MM.1S (cell line): ENCODE data around the gene GMCL2.

Experiments
- DNase-seq: peaks from one replicate; pipeline ENCODE4 v3.0.0-alpha.2; 2015
- H2AFZ ChIP-seq: fragments of 300-600 bp; sonication (generic); 2 replicates; pipeline ENCODE4 v1.6.0; 2016; ENCODE audit warnings: antibody characterized with exemption, low read length
- H3F3A ChIP-seq: fragments of 300-600 bp; sonication (generic); 2 replicates; pipeline ENCODE4 v1.6.1; 2016; ENCODE audit warnings: mild to moderate bottlenecking, antibody characterized with exemption, low read length, moderate library complexity, mixed read lengths; ENCODE audit not compliant: insufficient read depth
- H3K27ac ChIP-seq: fragments of 300-600 bp; sonication (generic); 2 replicates; pipeline ENCODE4 v1.5.1; 2016; ENCODE audit warnings: mild to moderate bottlenecking, low read length
- H3K27me3 ChIP-seq: fragments of 300-600 bp; sonication (generic); replicated peaks from 2 replicates; pipeline ENCODE4 v1.6.0; 2016; ENCODE audit warnings: low read length; ENCODE audit not compliant: insufficient read depth
- H3K36me3 ChIP-seq: fragments of 300-600 bp; sonication (generic); replicated peaks from 2 replicates; pipeline ENCODE4 v1.6.1; 2016; ENCODE audit warnings: mild to moderate bottlenecking, low read length, mixed read lengths; ENCODE audit not compliant: insufficient read depth
- H3K4me1 ChIP-seq: fragments of 300-600 bp; sonication (generic); 2 replicates; pipeline ENCODE4 v1.6.1; 2016; ENCODE audit warnings: low read length, mixed read lengths
- H3K4me2 ChIP-seq: fragments of 300-600 bp; sonication (generic); 2 replicates; pipeline ENCODE4 v1.6.0; 2016; ENCODE audit warnings: low read depth, low read length
- H3K4me3 ChIP-seq: fragments of 300-600 bp; sonication (generic); 2 replicates; pipeline ENCODE4 v1.5.1; 2016; ENCODE audit warnings: low read length, mixed read lengths
- H3K79me2 ChIP-seq: fragments of 300-600 bp; sonication (generic); 2 replicates; pipeline ENCODE4 v1.6.1; 2016; ENCODE audit warnings: mixed run types, low read length, mixed read lengths
- H3K9ac ChIP-seq: fragments of 300-600 bp; sonication (generic); 2 replicates; pipeline ENCODE4 v1.6.1; 2016; ENCODE audit warnings: low read length, mixed read lengths
- H3K9me2 ChIP-seq: fragments of 300-600 bp; sonication (generic); replicated peaks from 2 replicates; pipeline ENCODE4 v1.6.1; 2016; ENCODE audit warnings: mild to moderate bottlenecking, low read length, mixed read lengths; ENCODE audit not compliant: insufficient read depth
- H3K9me3 ChIP-seq: fragments of 300-600 bp; sonication (generic); replicated peaks from 2 replicates; pipeline ENCODE4 v1.6.1; 2016; ENCODE audit warnings: mild to moderate bottlenecking, low read length, mixed read lengths; ENCODE audit not compliant: insufficient read depth
- H4K20me1 ChIP-seq: fragments of 300-600 bp; sonication (generic); 2 replicates; pipeline ENCODE4 v1.6.1; 2016; ENCODE audit warnings: mild to moderate bottlenecking, low read length, moderate library complexity, mixed read lengths; ENCODE audit not compliant: insufficient read depth
- CTCF ChIP-seq: fragments of 300-600 bp; sonication (generic); IDR thresholded peaks from 2 replicates; pipeline ENCODE4 v1.5.1; 2016; ENCODE audit warnings: antibody characterized with exemption, low read length, mixed read lengths
- EZH2 ChIP-seq: fragments of 300-600 bp; sonication (generic); optimal IDR thresholded peaks from 2 replicates; pipeline ENCODE3; 2017; ENCODE audit warnings: low read depth, mild to moderate bottlenecking, antibody characterized with exemption, low read length, mixed read lengths
- EZH2phosphoT487 ChIP-seq: fragments of 300-600 bp; sonication (generic); IDR thresholded peaks from 2 replicates; pipeline ENCODE4 v1.6.1; 2018; ENCODE audit warnings: antibody characterized with exemption, low read length

Gene GMCL2

DNA sequence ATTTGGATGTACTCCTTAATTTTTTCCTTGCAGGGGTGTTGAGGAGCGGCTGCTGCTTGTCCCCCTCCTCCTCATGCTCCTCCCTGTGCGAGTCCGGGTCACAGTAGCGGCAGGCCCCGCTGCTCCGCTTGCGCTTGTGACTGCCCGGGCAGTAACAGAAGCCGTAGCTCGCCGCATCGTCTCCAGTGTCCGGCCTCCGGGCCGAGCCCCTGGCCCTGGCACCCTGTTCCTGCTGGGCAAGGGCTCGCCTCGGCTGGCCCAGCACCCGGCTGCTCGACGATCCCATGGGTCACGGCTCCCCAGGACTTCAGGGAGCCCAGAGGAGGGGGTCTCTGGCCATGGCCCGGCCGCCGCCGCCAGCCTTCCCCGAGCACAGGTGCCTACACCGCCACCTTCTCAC lies at the start of gene GMCL2:
Gene GMCL2 (minus strand): TSS at position 358 of the 400 bp plus-strand sequence. CDS start 72 bp downstream, at position 286.
- Histone ChIP-seq H2AFZ (no peak within 1 kb of the TSS), H3K36me3 (no peaks in the 10 kb centered on the region), H4K20me1 (no peaks in the 10 kb centered on the region), H3K9me3 (no peaks in the 10 kb centered on the region), H3K9ac (no peak within 1 kb of the TSS), H3K4me1 (no peaks in the 10 kb centered on the region), H3K79me2 (no peaks in the 10 kb centered on the region), H3K4me3 (no peak within 1 kb of the TSS), H3F3A (no peaks in the 10 kb centered on the region), H3K27me3 (no peaks in the 10 kb centered on the region), H3K4me2 (no peak within 1 kb of the TSS), H3K27ac (no peak within 1 kb of the TSS), H3K9me2 (no peaks in the 10 kb centered on the region)
- no peak for DNase-seq
- TF ChIP-seq EZH2, result no peak
- no peak for TF ChIP-seq EZH2phosphoT487
- TF ChIP-seq CTCF, result no peak

- TF ChIP-seq EZH2 (no peak), CTCF (no peak), EZH2phosphoT487 (no peak)
- Histone ChIP-seq H3K9me3 (no peaks in the 10 kb centered on the region), H3K4me2 (no peak overlapping the region), H3K27me3 (no peaks in the 10 kb centered on the region), H3K4me1 (peaks cover 8% of the 10 kb centered on the region; the same call in 1 of the 2 replicates), H3F3A (peaks cover 10% of the 10 kb centered on the region; the same call in 1 of the 2 replicates), H3K4me3 (no peak overlapping the region), H3K79me2 (peaks cover 5% of the 10 kb centered on the region), H3K27ac (no peak overlapping the region), H3K36me3 (no peaks in the 10 kb centered on the region), H3K9ac (no peak overlapping the region), H3K9me2 (no peaks in the 10 kb centered on the region), H2AFZ (no peak overlapping the region), H4K20me1 (no peaks in the 10 kb centered on the region)
- no peak for DNase-seq
Observed at GRCh38 chr5:178236679-178237078, 49.5 kb upstream of the GMCL2 start.

- no peak for DNase-seq
- Histone ChIP-seq H3K27me3 (no peaks in the 10 kb centered on the region), H3K27ac (no peak overlapping the region), H4K20me1 (no peaks in the 10 kb centered on the region), H3K9ac (no peak overlapping the region), H2AFZ (no peak overlapping the region), H3K9me3 (no peaks in the 10 kb centered on the region), H3F3A (peaks cover 10% of the 10 kb centered on the region; the same call in 1 of the 2 replicates), H3K4me3 (no peak overlapping the region), H3K9me2 (no peaks in the 10 kb centered on the region), H3K4me2 (no peak overlapping the region), H3K4me1 (peaks cover 11% of the 10 kb centered on the region), H3K36me3 (no peaks in the 10 kb centered on the region), H3K79me2 (peaks cover 10% of the 10 kb centered on the region)
- TF ChIP-seq EZH2 (no peak), EZH2phosphoT487 (no peak), CTCF (no peak)
Observed at GRCh38 chr5:178236126-178236525, 49.0 kb upstream of the GMCL2 start.
